MM.1S (cell line): Measurements from ENCODE around the gene PAK1.
A peak's percentile ranks its signal among the peaks of the same experiment; 100 is the strongest.

Experiments used
- DNase-seq: peaks from one replicate; pipeline ENCODE4 v3.0.0-alpha.2; 2015
- H2AFZ ChIP-seq: fragments of 300-600 bp; sonication (generic); 2 replicates; pipeline ENCODE4 v1.6.0; 2016; ENCODE audit warnings: antibody characterized with exemption, low read length
- H3F3A ChIP-seq: fragments of 300-600 bp; sonication (generic); 2 replicates; pipeline ENCODE4 v1.6.1; 2016; ENCODE audit warnings: mild to moderate bottlenecking, antibody characterized with exemption, low read length, moderate library complexity, mixed read lengths; ENCODE audit not compliant: insufficient read depth
- H3K27ac ChIP-seq: fragments of 300-600 bp; sonication (generic); 2 replicates; pipeline ENCODE4 v1.5.1; 2016; ENCODE audit warnings: mild to moderate bottlenecking, low read length
- H3K27me3 ChIP-seq: fragments of 300-600 bp; sonication (generic); replicated peaks from 2 replicates; pipeline ENCODE4 v1.6.0; 2016; ENCODE audit warnings: low read length; ENCODE audit not compliant: insufficient read depth
- H3K36me3 ChIP-seq: fragments of 300-600 bp; sonication (generic); replicated peaks from 2 replicates; pipeline ENCODE4 v1.6.1; 2016; ENCODE audit warnings: mild to moderate bottlenecking, low read length, mixed read lengths; ENCODE audit not compliant: insufficient read depth
- H3K4me1 ChIP-seq: fragments of 300-600 bp; sonication (generic); 2 replicates; pipeline ENCODE4 v1.6.1; 2016; ENCODE audit warnings: low read length, mixed read lengths
- H3K4me2 ChIP-seq: fragments of 300-600 bp; sonication (generic); 2 replicates; pipeline ENCODE4 v1.6.0; 2016; ENCODE audit warnings: low read depth, low read length
- H3K4me3 ChIP-seq: fragments of 300-600 bp; sonication (generic); 2 replicates; pipeline ENCODE4 v1.5.1; 2016; ENCODE audit warnings: low read length, mixed read lengths
- H3K79me2 ChIP-seq: fragments of 300-600 bp; sonication (generic); 2 replicates; pipeline ENCODE4 v1.6.1; 2016; ENCODE audit warnings: mixed run types, low read length, mixed read lengths
- H3K9ac ChIP-seq: fragments of 300-600 bp; sonication (generic); 2 replicates; pipeline ENCODE4 v1.6.1; 2016; ENCODE audit warnings: low read length, mixed read lengths
- H3K9me2 ChIP-seq: fragments of 300-600 bp; sonication (generic); replicated peaks from 2 replicates; pipeline ENCODE4 v1.6.1; 2016; ENCODE audit warnings: mild to moderate bottlenecking, low read length, mixed read lengths; ENCODE audit not compliant: insufficient read depth
- H3K9me3 ChIP-seq: fragments of 300-600 bp; sonication (generic); replicated peaks from 2 replicates; pipeline ENCODE4 v1.6.1; 2016; ENCODE audit warnings: mild to moderate bottlenecking, low read length, mixed read lengths; ENCODE audit not compliant: insufficient read depth
- H4K20me1 ChIP-seq: fragments of 300-600 bp; sonication (generic); 2 replicates; pipeline ENCODE4 v1.6.1; 2016; ENCODE audit warnings: mild to moderate bottlenecking, low read length, moderate library complexity, mixed read lengths; ENCODE audit not compliant: insufficient read depth
- CTCF ChIP-seq: fragments of 300-600 bp; sonication (generic); IDR thresholded peaks from 2 replicates; pipeline ENCODE4 v1.5.1; 2016; ENCODE audit warnings: antibody characterized with exemption, low read length, mixed read lengths
- EZH2 ChIP-seq: fragments of 300-600 bp; sonication (generic); optimal IDR thresholded peaks from 2 replicates; pipeline ENCODE3; 2017; ENCODE audit warnings: low read depth, mild to moderate bottlenecking, antibody characterized with exemption, low read length, mixed read lengths
- EZH2phosphoT487 ChIP-seq: fragments of 300-600 bp; sonication (generic); IDR thresholded peaks from 2 replicates; pipeline ENCODE4 v1.6.1; 2018; ENCODE audit warnings: antibody characterized with exemption, low read length

Gene PAK1

GRCh38 chr11:77473801-77474683, at the start of gene PAK1:
PAK1 (minus strand) TSS chr11:77474094; CDS start chr11:77392520, 81,574 bp downstream.
- TF ChIP-seq EZH2 (no peak), EZH2phosphoT487 (no peak), CTCF (peak; percentile 31)
- no peaks in the 10 kb centered on the region for H3K9me3 ChIP-seq
- no peaks in the 10 kb centered on the region for H3K27me3 ChIP-seq
- H3K79me2 ChIP-seq: peaks cover 32% of the 10 kb centered on the region
- H3K9me2 ChIP-seq: no peaks in the 10 kb centered on the region
- peak within 1 kb of the TSS; percentile 77 for H3K9ac ChIP-seq
- no peaks in the 10 kb centered on the region for H4K20me1 ChIP-seq
- peak within 1 kb of the TSS; percentile 33; the same call in 1 of the 2 replicates for H3K27ac ChIP-seq
- peak within 1 kb of the TSS; percentile 83 for H3K4me2 ChIP-seq
- peak; percentile 90 for DNase-seq
- H3K4me1 ChIP-seq: peaks cover 37% of the 10 kb centered on the region
- H3K36me3 ChIP-seq: no peaks in the 10 kb centered on the region
- peaks cover 39% of the 10 kb centered on the region for H3F3A ChIP-seq
- H3K4me3 ChIP-seq: peak within 1 kb of the TSS; percentile 70
- peak within 1 kb of the TSS; percentile 86 for H2AFZ ChIP-seq

GRCh38 chr11:77522215-77522614, 48.3 kb upstream of the PAK1 start:
- no peak overlapping the region for H3K9ac ChIP-seq

GRCh38 chr11:77519847-77520246, 46.0 kb upstream of the PAK1 start:
- H3K36me3 ChIP-seq: no peaks in the 10 kb centered on the region
- no peak overlapping the region for H2AFZ ChIP-seq
- no peaks in the 10 kb centered on the region for H3K9me3 ChIP-seq
- H3K4me3 ChIP-seq: no peak overlapping the region
- H4K20me1 ChIP-seq: no peaks in the 10 kb centered on the region
- H3K27ac ChIP-seq: no peak overlapping the region
- no peak for DNase-seq
- H3K9ac ChIP-seq: no peak overlapping the region
- no peak for TF ChIP-seq EZH2phosphoT487
- TF ChIP-seq CTCF: no peak
- no peak for TF ChIP-seq EZH2
- no peak overlapping the region for H3K4me2 ChIP-seq
- no peaks in the 10 kb centered on the region for H3K27me3 ChIP-seq
- no peaks in the 10 kb centered on the region for H3F3A ChIP-seq
- H3K4me1 ChIP-seq: no peaks in the 10 kb centered on the region
- no peaks in the 10 kb centered on the region for H3K9me2 ChIP-seq
- no peaks in the 10 kb centered on the region for H3K79me2 ChIP-seq

More at GRCh38 chr11:77522215-77522614, 48.3 kb upstream of the PAK1 start:
- Histone ChIP-seq H3K9me2 (no peaks in the 10 kb centered on the region), H3K27me3 (no peaks in the 10 kb centered on the region), H4K20me1 (no peaks in the 10 kb centered on the region), H3F3A (no peaks in the 10 kb centered on the region), H3K4me3 (no peak overlapping the region), H3K79me2 (no peaks in the 10 kb centered on the region), H3K4me1 (no peaks in the 10 kb centered on the region), H3K4me2 (no peak overlapping the region), H3K27ac (no peak overlapping the region), H3K9me3 (no peaks in the 10 kb centered on the region), H3K36me3 (no peaks in the 10 kb centered on the region), H2AFZ (no peak overlapping the region)
- no peak for DNase-seq
- TF ChIP-seq EZH2phosphoT487 (no peak), EZH2 (no peak), CTCF (no peak)
